Measurements from ENCODE around the gene LSM2.
"Not testable (repeated sequence)": the region's sequence is repeated elsewhere in the genome, so short reads cannot be mapped to it uniquely, and the experiment has no call there.

Gene LSM2

DNA sequence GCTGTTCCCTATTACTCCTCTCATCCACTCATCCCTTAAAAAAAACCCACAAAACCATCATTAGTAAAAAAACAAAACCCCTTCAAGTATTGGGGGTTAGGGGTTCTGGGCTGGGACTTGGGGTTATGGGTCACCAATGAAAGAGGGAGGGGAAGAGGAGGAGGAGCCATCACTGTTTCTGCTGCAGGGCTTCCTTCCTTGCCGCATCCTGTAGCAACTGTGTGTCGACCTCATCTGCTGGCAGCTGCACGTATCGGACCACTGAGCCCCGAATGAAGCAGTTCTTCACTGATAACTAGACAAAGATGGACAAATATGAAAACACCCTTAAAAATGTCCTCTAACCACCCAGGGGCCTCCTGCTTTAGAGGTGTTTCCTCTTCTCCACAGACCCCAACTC lies 9.2 kb downstream of the LSM2 start:
- no peak for DNase-seq (ENCODE audit: low spot score)
- no peak for FAIRE-seq

DNA sequence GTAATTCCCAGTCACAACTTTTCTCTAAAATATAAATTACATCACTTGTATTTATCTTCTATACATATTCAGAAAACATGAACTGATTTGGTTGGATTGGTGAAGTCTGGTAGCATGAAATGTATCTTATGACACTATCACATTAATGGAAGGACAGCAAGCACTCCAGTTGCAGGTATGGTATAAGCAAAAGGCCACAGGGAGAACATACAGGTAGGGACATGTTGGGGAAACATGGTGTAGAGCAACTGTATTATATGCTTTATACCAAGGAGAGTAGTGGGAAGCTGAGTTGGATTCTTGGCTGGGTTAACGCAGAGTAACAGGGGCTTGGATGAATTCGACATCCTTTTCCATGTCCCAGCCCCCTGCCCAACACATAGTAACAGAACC lies 9.8 kb downstream of the LSM2 start:
- FAIRE-seq = no peak
- no peak for DNase-seq (ENCODE audit: low spot score)

DNA sequence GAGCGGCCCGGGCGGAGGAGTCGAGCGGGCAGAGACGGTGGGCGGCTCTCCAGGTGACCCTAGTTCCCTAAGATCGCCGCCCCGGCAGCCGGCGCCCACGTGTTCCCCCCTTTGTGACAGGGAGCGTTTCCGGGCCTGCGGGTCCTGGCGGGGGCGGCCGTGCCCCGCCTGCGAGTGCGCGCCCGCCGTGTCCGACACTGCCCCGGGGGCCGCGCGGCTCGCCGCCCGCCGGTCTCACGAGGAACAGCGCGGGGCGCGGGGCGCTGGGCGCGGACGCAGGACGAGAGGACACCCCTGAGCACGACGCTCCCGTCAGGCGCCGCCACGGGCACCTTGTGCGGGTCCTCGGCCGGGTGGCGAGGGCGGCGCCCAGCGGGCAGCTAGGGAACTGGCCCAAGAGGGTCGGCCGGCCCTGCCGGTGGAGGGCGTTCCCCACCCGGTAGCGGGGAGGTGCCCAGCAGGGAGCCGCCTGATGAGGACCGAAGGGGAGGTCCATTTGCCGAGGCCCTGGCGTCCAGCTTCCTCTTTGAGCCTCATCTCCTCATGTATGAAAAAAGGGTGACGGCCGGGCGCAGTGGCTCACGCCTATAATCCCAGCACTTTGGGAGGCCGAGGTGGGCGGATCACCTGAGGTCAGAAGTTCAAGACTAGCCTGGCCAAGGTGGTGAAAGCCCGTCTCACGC lies 11.0 kb downstream of the LSM2 start, which contains the start of gene VARS1:
Gene VARS1 (minus strand): TSS at position 137 of the 683 bp plus-strand sequence. CDS start 535 bp downstream, outside the sequence.
- FAIRE-seq (no peak), DNase-seq (ENCODE audit: low spot score) (peak; percentile 85)

DNA sequence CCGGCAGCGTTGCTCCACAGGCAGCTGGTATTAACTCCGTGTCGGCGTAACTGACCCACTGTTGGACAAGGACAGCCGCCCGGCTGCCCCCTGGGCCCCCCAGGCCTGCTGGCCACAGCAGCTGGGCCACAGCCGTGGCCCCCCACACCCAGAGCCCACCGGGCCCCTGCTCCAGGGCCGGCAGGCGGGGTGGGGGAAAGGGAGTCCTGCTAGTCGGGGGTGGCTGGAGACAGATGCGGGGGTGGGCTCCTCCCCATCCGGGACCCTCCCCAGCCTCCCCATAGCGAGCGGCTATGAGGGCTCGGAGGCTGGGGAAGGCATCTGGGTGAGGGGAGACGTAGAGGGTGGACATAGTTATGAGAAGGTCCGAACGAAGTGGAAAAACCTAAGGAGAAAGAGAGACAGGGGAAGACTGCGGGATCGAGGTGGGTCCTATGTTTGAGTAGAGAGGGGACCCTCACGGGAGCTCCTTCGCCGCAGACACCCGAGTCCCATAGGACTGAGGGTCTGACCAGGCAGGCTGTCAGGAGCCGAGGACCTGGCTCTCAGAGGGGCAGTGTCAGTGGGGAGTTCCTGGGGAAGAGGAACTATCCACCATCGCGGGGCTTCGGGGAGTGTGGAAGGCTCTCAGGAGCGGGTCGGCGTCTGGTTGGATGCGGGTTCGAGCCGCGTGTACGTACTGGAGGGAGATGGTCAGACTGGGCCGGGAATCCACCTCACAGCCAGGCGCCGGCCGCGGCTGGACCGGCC lies 11.7 kb downstream of the LSM2 start:
- DNase-seq (ENCODE audit: low spot score) (no peak), FAIRE-seq (no peak)

DNA sequence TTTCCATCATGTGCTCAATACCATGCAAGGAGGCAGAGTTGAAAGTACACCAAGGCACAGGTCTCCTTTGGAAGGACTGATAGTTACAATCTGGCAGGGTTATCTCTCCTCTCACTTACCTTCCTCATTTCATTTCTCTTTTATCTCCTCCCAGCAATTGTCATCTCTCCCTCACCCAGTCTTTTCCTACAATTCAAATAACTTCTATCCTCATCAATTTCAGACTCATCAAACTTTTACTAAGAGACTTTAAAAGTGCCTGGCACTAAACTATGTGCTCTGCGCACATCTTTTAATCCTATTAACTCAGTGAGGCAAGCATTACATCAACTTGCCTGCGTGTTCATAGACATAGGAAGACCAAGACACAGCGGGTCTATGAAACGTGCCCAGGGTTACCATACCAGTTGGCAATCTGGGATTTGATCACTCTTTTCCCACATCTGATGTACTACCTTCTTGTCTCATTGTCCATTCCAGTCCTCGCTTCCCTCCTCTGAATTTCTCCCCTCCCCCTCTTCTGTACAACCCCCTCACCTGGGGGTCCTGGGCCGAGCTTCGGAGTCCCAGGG lies 12.4 kb downstream of the LSM2 start:
- FAIRE-seq = no peak
- no peak for DNase-seq (ENCODE audit: low spot score)

DNA sequence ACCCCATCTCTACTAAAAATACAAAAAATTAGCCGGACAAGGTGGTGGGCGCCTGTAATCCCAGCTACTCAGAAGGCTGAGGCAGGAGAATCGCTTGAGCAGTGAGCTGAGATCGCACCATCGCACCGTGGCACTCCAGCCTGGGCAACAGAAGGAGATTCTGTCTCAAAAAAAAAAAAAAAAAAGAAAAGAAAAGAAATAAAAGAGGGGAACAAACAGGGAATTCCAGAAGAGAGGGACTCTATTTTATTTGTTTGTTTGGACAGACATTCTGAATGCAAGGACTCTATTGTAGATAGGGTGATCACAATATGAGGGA lies 12.9 kb downstream of the LSM2 start:
- not testable (repeated sequence) for FAIRE-seq; DNase-seq (ENCODE audit: low spot score)

DNA sequence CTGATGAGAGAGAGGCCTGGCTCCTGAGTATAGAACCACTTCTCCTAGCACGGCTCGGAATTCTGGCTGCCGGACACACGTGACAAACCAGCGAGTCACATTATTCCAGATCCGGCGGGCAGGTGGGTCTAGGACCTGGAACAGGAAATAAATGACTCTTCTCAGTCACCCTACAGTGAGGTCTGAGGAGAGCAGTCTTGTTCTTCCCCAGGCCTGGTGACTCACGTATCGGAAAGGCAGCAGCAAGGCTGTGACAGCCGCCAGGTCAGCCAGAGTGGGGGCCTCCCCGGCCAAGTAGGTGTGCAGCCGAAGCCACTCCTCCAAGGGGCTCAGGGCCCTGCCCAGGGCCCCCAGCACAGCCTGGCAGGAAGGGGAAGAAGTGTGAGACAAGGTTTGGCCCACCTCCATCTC lies 14.0 kb downstream of the LSM2 start:
- FAIRE-seq (peak; percentile 63), DNase-seq (ENCODE audit: low spot score) (peak; percentile 89)

DNA sequence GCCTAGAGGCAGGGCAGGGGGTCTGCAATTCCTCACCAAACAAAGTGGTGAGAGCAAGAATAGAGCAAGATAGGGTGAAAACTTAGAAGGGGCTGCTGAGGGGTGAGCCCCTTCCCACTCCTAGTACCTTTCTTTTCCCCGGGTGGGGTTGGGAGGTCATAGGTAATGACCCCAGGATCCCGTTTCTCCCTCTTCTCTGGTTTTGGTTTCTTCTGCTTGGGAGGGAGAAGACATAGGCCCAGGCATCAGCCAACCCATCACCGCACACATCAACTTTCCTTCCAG lies 14.7 kb downstream of the LSM2 start:
- no peak for FAIRE-seq

DNA sequence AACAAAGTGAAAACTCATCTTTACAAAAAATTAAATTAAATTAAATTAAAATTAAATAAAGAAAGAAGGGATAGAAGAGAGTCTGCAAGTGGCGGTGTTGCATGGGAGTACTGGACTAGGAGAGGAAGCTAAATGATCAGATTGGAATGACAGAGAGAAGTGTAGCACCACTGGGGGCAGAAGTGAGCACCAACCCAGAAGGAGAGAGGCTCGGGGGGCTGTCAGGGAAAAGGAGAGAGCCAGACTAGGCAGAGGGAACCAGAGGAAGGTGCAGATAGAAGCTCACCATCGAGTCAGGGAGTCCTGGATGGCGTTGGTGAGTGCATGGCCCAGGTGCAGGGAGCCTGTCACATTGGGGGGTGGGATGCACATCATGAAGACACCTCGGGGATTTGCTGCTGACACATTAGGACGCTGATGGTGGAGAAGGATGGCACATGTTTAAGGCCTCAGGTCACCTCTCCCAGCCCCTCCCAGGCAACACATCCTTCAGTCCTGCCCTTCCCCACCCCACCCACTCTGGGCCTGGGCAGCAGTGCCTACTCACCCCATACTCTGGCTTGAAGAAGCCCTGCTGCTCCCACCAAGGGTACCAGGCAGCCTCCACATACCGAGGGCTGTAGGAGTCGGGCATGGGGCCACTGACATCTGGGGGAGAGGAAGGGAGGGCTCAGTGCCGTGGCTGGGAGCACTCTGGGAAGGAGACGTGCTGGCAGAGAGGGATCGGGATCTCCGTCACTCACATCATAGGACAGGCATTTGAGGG lies 15.3 kb downstream of the LSM2 start:
- FAIRE-seq = no peak

More for the DNA sequence above, 14.7 kb downstream of the LSM2 start:
- no peak for DNase-seq (ENCODE audit: low spot score)

DNA sequence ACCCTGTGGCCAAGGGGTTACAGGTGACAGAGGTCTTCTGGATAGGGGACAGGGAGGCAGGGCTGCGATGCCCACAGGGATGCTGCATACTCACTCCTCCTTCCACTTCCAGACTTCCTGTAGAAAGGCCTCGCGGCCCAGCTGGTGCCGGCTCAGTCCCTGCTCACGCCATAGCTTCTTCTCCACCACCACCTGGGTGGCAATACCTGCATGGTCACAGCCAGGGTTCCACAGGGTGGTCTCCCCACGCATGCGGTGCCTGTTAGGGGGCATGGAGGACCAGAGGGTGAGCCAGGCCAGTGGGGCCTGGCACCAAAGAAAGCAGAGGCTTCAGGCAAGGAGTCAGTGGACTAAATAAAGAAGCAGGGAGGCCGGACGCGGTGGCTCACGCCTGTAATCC lies 21.3 kb downstream of the LSM2 start:
- FAIRE-seq (no peak), DNase-seq (ENCODE audit: low spot score) (no peak)

More for the DNA sequence above, 15.3 kb downstream of the LSM2 start:
- peak; percentile 16 for DNase-seq (ENCODE audit: low spot score)

DNA sequence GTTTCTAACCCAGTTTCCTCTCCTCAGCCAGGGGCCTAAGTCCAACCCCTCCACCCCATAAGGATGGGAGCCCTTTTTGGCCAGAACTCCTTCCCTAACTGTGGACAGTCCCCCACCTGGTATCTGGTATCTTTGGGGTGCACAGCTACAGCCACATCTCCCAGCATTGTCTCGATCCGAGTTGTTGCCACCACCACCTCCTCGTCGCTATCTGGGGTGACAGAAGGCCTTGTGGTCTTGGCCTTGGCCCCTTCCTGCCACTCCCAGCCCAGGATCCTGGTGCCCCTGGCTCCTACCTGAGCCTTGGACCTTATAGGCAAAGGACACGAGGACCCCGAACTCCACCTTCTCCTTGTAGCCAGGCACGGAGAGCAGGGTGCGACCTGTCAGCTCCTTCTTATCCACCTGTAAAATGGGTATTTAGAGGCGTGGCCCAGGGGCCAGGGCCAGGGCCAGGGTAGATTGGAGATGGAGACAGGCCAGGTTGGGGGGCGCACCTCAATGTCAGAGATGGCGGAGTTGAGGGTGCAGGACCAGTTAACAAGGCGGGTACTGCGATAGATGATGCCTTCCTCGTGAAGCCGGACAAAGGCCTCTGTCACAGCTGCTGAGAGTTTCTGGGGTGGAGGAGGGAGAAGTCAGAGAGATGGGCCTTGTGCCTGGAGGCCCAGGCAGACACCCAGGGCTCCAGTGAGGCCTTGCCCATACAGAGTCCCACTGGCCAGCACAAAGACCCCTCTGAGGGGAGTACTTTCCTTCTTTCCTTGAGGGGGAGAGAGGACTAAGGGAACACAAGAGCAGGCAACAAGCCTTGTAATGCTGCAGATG lies 22.5 kb downstream of the LSM2 start:
- DNase-seq (ENCODE audit: low spot score) (no peak), FAIRE-seq (no peak)

DNA sequence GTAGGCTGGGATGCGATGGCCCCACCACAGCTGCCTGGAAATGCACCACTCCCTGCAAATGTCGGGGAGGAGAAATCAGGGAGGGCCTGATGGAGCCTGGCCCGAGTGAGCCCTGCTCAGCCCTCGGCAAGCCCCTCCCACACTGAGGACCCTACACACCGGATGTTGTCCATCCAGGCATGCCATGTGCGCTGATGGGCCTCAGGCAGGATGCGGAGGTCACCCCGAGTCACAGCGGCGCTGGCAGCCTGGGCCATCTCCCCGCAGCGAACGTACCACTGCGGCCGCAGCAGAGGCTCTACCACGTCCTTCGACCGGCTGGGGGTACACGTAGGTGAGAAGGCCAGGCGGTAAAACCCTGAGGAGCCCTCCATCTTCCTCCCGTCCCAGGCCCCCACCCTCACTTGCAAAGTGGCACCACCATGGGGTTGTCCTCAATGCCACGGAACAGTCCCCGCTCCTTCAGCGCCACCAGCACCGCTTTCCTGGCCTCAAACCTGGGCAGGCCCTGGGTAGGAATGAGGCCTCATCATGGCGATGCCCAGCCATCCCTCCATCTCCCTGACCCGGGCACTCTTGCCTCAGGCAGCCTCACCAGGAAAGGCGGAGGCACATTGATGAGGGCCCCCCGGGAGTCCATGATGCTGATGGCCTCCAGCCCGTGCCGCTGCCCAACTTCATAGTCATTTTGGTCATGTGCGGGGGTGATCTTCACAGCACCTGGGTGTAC lies 24.5 kb downstream of the LSM2 start:
- DNase-seq (ENCODE audit: low spot score) = no peak
- FAIRE-seq = no peak

DNA sequence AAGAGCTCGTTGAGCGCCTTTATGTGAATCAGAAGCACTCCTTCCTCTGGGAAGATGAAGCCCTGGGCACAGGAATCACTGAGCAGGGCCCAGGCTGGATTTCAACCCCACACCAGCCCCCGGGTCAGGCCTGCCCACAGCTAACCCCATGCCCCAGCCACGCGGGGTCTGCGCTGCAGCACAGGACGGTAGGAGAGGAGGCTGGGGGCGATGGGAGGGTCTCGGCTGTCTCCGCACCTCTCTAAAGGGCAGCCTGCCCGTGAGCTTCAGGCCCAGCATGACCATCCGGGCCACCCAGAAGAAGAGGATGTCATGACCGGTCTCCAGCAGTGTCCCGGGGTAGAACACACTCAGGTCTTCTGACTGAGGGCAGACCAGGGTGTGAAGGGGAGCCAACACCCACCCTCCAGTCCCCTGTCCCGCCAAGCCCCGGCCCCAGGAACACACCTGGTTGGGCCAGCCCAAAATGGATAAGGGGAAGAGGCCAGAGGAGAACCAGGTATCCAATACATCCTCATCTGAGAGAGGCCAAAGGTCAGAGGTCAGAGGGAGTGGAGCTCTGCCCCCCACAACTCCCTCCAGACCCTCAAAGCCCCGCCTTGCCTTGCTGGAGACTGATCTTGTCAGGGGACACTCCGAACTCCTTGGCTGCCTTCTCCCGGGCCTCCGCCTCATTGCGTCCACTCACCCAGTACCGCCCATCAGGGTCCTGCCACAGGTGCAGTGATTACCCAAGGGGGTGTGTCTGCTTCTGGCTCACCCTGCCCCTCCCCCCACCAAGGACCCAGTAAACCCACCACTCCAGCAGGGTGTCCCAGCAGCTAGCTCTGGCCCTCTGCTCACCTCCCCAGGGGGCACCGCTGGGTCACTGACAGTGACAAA lies 25.3 kb downstream of the LSM2 start:
- FAIRE-seq (no peak), DNase-seq (ENCODE audit: low spot score) (no peak)

DNA sequence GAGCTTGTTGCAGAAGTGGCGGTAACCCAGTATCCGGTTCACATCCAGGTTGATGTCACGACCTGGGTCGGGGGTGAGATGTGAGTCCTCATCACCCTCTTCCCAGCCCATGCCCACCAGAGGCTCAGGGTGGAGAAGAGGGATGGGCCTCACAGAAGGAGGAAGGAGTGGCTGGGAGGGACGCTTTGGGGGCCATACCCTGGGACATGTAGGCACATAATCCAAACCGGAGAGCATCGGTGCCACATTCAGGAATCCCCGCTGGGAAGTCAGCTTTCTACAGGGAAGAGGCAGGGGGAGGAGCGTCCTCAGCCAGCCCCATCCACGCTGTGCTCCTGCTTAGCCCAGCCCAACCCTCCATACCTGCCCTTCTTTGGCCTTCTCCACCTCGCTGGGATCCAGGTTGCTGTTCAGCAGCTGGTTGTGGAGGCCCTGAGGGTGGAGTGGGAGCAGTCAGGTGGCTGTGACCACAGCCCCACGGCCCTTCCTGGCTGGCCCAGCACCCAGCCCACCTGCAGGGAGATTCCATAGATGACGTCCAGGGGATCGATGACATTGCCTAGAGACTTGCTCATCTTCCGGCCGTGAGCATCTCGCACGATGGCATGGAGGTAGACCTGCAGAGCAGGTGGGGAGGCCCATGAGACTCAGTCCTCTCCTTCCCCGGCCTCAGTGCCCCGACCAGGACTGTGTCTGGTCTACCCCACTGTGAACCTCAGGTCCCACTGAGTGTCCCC lies 26.1 kb downstream of the LSM2 start:
- DNase-seq (ENCODE audit: low spot score) (no peak), FAIRE-seq (no peak)

DNA sequence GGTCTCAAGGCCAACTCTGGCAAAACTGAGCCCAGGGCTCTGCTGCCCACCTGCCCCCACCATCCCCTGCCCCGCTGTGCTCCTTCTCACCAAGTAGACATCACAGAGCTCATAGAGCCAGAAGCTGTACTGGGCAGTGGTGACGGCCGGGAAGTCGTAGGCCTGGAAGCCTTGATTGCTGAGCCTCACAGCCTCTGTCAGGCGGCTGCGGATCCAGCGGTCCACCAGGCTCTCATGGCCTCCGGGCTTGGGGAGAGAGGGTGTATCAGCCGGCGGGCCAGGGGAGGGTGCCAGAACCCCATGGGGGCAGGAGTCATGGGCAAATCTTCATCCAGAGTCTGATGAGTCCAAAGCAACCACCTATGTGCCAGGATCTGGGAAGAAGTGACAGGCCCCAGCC lies 26.9 kb downstream of the LSM2 start:
- DNase-seq (ENCODE audit: low spot score) (no peak), FAIRE-seq (no peak)

DNA sequence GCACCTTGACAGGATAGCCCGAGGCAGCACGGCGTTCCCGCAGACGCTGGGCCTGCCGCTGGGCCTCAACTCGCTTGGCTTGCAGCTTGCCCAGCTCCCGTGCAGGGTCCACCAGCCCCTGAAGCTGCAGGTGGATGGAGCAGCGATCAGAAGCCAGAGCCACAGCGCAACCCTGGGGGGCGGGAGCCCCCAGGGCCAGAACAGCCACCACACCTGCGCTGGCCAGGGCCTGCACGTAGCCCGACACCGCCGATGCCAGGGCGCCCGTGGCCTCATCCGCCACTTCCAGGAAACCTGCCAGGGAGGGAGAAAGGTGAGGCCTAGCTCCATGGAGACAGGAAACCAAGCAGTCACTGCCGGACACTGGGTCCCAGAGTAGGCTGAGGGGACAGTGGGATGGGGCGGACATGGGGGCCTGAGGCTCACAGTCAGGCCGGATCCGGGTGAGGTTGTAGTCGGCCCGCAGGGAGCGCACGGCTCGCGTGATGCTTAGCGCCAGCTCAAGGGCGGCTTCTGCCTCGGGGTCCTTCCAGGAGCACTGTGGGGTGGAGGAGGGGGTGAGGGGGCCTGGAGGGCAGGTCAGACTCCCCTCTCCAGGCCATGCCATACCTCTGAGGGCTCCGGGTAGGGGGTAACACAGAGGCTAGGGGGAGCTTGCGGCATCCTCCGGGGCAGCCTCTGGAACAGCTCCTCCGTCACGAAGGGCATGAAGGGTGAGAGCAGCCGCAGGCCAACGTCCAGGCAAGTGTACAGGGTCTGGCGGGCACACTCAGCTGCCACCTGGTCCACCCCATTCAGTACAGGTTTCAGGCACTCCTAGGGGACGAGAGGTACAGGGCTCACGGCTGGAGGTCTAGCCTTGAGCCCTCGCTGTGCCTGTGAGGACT lies 27.5 kb downstream of the LSM2 start:
- no peak for FAIRE-seq
- no peak for DNase-seq (ENCODE audit: low spot score)

DNA sequence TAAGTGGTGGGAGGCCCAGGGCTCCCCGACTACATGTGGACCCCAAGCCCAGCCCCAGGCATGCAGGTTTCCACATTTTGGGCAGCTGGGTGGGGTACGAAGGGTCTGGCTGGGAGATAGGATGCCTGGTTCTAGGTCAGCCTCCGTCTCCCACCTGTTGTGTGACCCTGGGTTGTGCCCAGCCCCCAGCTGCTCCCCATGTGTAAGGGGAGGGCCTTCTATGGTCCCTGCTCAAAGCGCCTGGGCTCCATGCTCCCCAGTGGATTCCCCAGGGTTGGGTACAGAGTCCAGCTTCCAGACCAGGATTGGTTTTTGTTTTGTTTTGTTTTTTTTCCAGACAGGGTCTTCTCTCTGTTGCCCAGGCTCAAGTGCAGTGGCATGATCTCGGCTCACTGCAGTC lies 28.6 kb downstream of the LSM2 start:
- FAIRE-seq = no peak

DNA sequence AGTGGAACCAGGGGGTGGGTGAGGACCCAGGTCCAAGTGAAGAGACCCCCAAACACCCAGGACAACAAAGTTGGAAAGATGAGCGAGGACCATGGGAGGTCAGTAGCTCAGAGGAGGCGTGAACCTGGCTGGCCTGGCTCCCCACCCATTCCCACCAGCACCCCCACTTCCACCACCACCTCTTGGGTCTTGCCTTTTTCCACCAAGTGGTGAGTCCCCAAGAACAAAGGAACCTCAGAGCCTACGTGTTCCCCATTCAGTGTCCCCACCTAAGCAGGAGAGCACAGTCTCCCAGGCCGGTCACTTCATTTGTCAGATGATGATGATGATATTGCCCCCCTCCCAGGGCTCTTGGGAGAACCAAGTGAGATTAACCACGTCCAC lies 29.1 kb downstream of the LSM2 start:
- DNase-seq (ENCODE audit: low spot score) = no peak

More for the DNA sequence above, 28.6 kb downstream of the LSM2 start:
- DNase-seq (ENCODE audit: low spot score) = no peak

More for the DNA sequence above, 29.1 kb downstream of the LSM2 start:
- FAIRE-seq = no peak

All from RCC 7860 (cell line).